ENCODE measurements around the gene HS3ST2.

Gene HS3ST2

GRCh38 chr16:22771551-22771950 lies 42.4 kb upstream of the HS3ST2 start:
- H4K91ac ChIP-seq (ENCODE audit: low read depth, low read length, poor library complexity): no peak overlapping the region
- DNase-seq (ENCODE audit: low spot score): no peak
- no CpG with 5 or more reads among the region's 1 CpG for WGBS, 2 donors (ENCODE audit: extremely low coverage in 2 of 2, insufficient read length in 2 of 2, insufficient replicate concordance in 1 of 2)
- no peak overlapping the region for H3K9ac ChIP-seq (ENCODE audit: low read depth, low read length, poor library complexity)
- H3K4me3 ChIP-seq (ENCODE audit: low read length in 2 of 2): no peak overlapping the region
- H3K4me2 ChIP-seq (ENCODE audit: insufficient read depth, low read length, poor library complexity, severe bottlenecking): no peak overlapping the region
- no peak overlapping the region for H2BK12ac ChIP-seq (ENCODE audit: low read length)
- no peak overlapping the region for H4K8ac ChIP-seq (ENCODE audit: low read depth, low read length)
- no peaks in the 10 kb centered on the region for H3K36me3 ChIP-seq (replicated peaks in 1 of 2; ENCODE audit: control insufficient read depth in 2 of 2, insufficient read depth in 2 of 2, low read length in 2 of 2)
- H2AFZ ChIP-seq (ENCODE audit: low read length): no peak overlapping the region
- no peak overlapping the region for H2AK5ac ChIP-seq (ENCODE audit: low read depth, low read length)
- no peak overlapping the region for H3K23ac ChIP-seq (ENCODE audit: low read depth, low read length, poor library complexity)
- no peak overlapping the region for H2BK5ac ChIP-seq (ENCODE audit: low read length)
- H2BK15ac ChIP-seq (ENCODE audit: low read length): no peak overlapping the region
- no peak overlapping the region for H3K14ac ChIP-seq (ENCODE audit: low read length)
- H3K4ac ChIP-seq (ENCODE audit: low read length): no peak overlapping the region
- H2BK120ac ChIP-seq (ENCODE audit: low read depth, low read length): no peak overlapping the region
- no peaks in the 10 kb centered on the region for H3K79me1 ChIP-seq (ENCODE audit: low read depth, low read length)
- no peak overlapping the region for H3K18ac ChIP-seq (ENCODE audit: low read length)
- no peaks in the 10 kb centered on the region for H3K9me3 ChIP-seq (replicated peaks in 1 of 2; ENCODE audit: control insufficient read depth in 2 of 2, insufficient read depth in 1 of 2, low read depth in 1 of 2, low read length in 2 of 2)
- no peak overlapping the region for H3K27ac ChIP-seq (replicated peaks; ENCODE audit: low read length)
- no peaks in the 10 kb centered on the region for H3K27me3 ChIP-seq (ENCODE audit: control insufficient read depth in 3 of 3, insufficient read depth in 3 of 3, low read depth in 1 of 3, low read length in 3 of 3)
- peaks cover 0 to 2% of the 10 kb centered on the region in 2 donors for H3K4me1 ChIP-seq (ENCODE audit: control insufficient read depth in 2 of 2, insufficient read depth in 1 of 2, low read depth in 1 of 2, low read length in 2 of 2)

GRCh38 chr16:22775220-22775922 lies 38.6 kb upstream of the HS3ST2 start:
- Histone ChIP-seq H4K91ac (ENCODE audit: low read depth, low read length, poor library complexity) (no peak overlapping the region), H2BK120ac (ENCODE audit: low read depth, low read length) (no peak overlapping the region), H3K4me2 (ENCODE audit: insufficient read depth, low read length, poor library complexity, severe bottlenecking) (no peak overlapping the region), H3K14ac (ENCODE audit: low read length) (no peak overlapping the region), H3K79me1 (ENCODE audit: low read depth, low read length) (no peaks in the 10 kb centered on the region), H3K27ac (replicated peaks; ENCODE audit: low read length) (no peak overlapping the region), H3K23ac (ENCODE audit: low read depth, low read length, poor library complexity) (no peak overlapping the region), H2BK15ac (ENCODE audit: low read length) (no peak overlapping the region), H2BK5ac (ENCODE audit: low read length) (no peak overlapping the region), H3K4ac (ENCODE audit: low read length) (no peak overlapping the region), H2BK12ac (ENCODE audit: low read length) (no peak overlapping the region), H3K27me3 (ENCODE audit: control insufficient read depth in 3 of 3, insufficient read depth in 3 of 3, low read depth in 1 of 3, low read length in 3 of 3) (no peaks in the 10 kb centered on the region), H3K36me3 (replicated peaks in 1 of 2; ENCODE audit: control insufficient read depth in 2 of 2, insufficient read depth in 2 of 2, low read length in 2 of 2) (no peaks in the 10 kb centered on the region), H3K9me3 (replicated peaks in 1 of 2; ENCODE audit: control insufficient read depth in 2 of 2, insufficient read depth in 1 of 2, low read depth in 1 of 2, low read length in 2 of 2) (no peaks in the 10 kb centered on the region), H2AFZ (ENCODE audit: low read length) (no peak overlapping the region), H3K18ac (ENCODE audit: low read length) (no peak overlapping the region), H3K4me1 (ENCODE audit: control insufficient read depth in 2 of 2, insufficient read depth in 1 of 2, low read depth in 1 of 2, low read length in 2 of 2) (peaks cover 0 to 2% of the 10 kb centered on the region in 2 donors), H3K4me3 (ENCODE audit: low read length in 2 of 2) (no peak overlapping the region), H2AK5ac (ENCODE audit: low read depth, low read length) (no peak overlapping the region), H3K9ac (ENCODE audit: low read depth, low read length, poor library complexity) (no peak overlapping the region), H4K8ac (ENCODE audit: low read depth, low read length) (no peak overlapping the region)
- no CpG with 5 or more reads among the region's 6 CpGs for WGBS, 2 donors (ENCODE audit: extremely low coverage in 2 of 2, insufficient read length in 2 of 2, insufficient replicate concordance in 1 of 2)
- DNase-seq (ENCODE audit: low spot score): peak; percentile 40

GRCh38 chr16:22781480-22781879 lies 32.5 kb upstream of the HS3ST2 start:
- H3K4me1 ChIP-seq (ENCODE audit: control insufficient read depth in 2 of 2, insufficient read depth in 1 of 2, low read depth in 1 of 2, low read length in 2 of 2): peaks cover 0 to 3% of the 10 kb centered on the region in 2 donors
- no peak overlapping the region for H2BK15ac ChIP-seq (ENCODE audit: low read length)
- no peak overlapping the region for H2BK5ac ChIP-seq (ENCODE audit: low read length)
- H4K91ac ChIP-seq (ENCODE audit: low read depth, low read length, poor library complexity): no peak overlapping the region
- no peak overlapping the region for H3K27ac ChIP-seq (replicated peaks; ENCODE audit: low read length)
- WGBS, 2 donors (ENCODE audit: extremely low coverage in 2 of 2, insufficient read length in 2 of 2, insufficient replicate concordance in 1 of 2): no CpG with 5 or more reads among the region's 8 CpGs
- no peaks in the 10 kb centered on the region for H3K27me3 ChIP-seq (ENCODE audit: control insufficient read depth in 3 of 3, insufficient read depth in 3 of 3, low read depth in 1 of 3, low read length in 3 of 3)
- H3K79me1 ChIP-seq (ENCODE audit: low read depth, low read length): no peaks in the 10 kb centered on the region
- H3K4ac ChIP-seq (ENCODE audit: low read length): no peak overlapping the region
- no peak overlapping the region for H3K4me3 ChIP-seq (ENCODE audit: low read length in 2 of 2)
- H2BK120ac ChIP-seq (ENCODE audit: low read depth, low read length): no peak overlapping the region
- H3K9ac ChIP-seq (ENCODE audit: low read depth, low read length, poor library complexity): no peak overlapping the region
- DNase-seq (ENCODE audit: low spot score): no peak
- H3K18ac ChIP-seq (ENCODE audit: low read length): no peak overlapping the region
- H3K14ac ChIP-seq (ENCODE audit: low read length): no peak overlapping the region
- no peak overlapping the region for H2AFZ ChIP-seq (ENCODE audit: low read length)
- no peak overlapping the region for H2AK5ac ChIP-seq (ENCODE audit: low read depth, low read length)
- H3K9me3 ChIP-seq (replicated peaks in 1 of 2; ENCODE audit: control insufficient read depth in 2 of 2, insufficient read depth in 1 of 2, low read depth in 1 of 2, low read length in 2 of 2): no peaks in the 10 kb centered on the region
- no peak overlapping the region for H4K8ac ChIP-seq (ENCODE audit: low read depth, low read length)
- no peak overlapping the region for H2BK12ac ChIP-seq (ENCODE audit: low read length)
- H3K4me2 ChIP-seq (ENCODE audit: insufficient read depth, low read length, poor library complexity, severe bottlenecking): no peak overlapping the region
- H3K36me3 ChIP-seq (replicated peaks in 1 of 2; ENCODE audit: control insufficient read depth in 2 of 2, insufficient read depth in 2 of 2, low read length in 2 of 2): no peaks in the 10 kb centered on the region
- no peak overlapping the region for H3K23ac ChIP-seq (ENCODE audit: low read depth, low read length, poor library complexity)

- WGBS, 2 donors (ENCODE audit: extremely low coverage in 2 of 2, insufficient read length in 2 of 2, insufficient replicate concordance in 1 of 2): no CpG with 5 or more reads among the region's 4 CpGs
- no peak overlapping the region for H2BK15ac ChIP-seq (ENCODE audit: low read length)
- H3K18ac ChIP-seq (ENCODE audit: low read length): no peak overlapping the region
- no peaks in the 10 kb centered on the region for H3K36me3 ChIP-seq (replicated peaks in 1 of 2; ENCODE audit: control insufficient read depth in 2 of 2, insufficient read depth in 2 of 2, low read length in 2 of 2)
- no peaks in the 10 kb centered on the region for H3K9me3 ChIP-seq (replicated peaks in 1 of 2; ENCODE audit: control insufficient read depth in 2 of 2, insufficient read depth in 1 of 2, low read depth in 1 of 2, low read length in 2 of 2)
- no peak overlapping the region for H3K4me2 ChIP-seq (ENCODE audit: insufficient read depth, low read length, poor library complexity, severe bottlenecking)
- no peak overlapping the region for H3K27ac ChIP-seq (replicated peaks; ENCODE audit: low read length)
- H3K4ac ChIP-seq (ENCODE audit: low read length): no peak overlapping the region
- H3K4me3 ChIP-seq (ENCODE audit: low read length in 2 of 2): no peak overlapping the region
- H2BK12ac ChIP-seq (ENCODE audit: low read length): no peak overlapping the region
- no peak overlapping the region for H2BK120ac ChIP-seq (ENCODE audit: low read depth, low read length)
- H3K79me1 ChIP-seq (ENCODE audit: low read depth, low read length): no peaks in the 10 kb centered on the region
- H2AK5ac ChIP-seq (ENCODE audit: low read depth, low read length): no peak overlapping the region
- no peak overlapping the region for H4K8ac ChIP-seq (ENCODE audit: low read depth, low read length)
- no peak overlapping the region for H3K14ac ChIP-seq (ENCODE audit: low read length)
- H3K9ac ChIP-seq (ENCODE audit: low read depth, low read length, poor library complexity): no peak overlapping the region
- H2AFZ ChIP-seq (ENCODE audit: low read length): no peak overlapping the region
- no peaks in the 10 kb centered on the region for H3K27me3 ChIP-seq (ENCODE audit: control insufficient read depth in 3 of 3, insufficient read depth in 3 of 3, low read depth in 1 of 3, low read length in 3 of 3)
- H4K91ac ChIP-seq (ENCODE audit: low read depth, low read length, poor library complexity): no peak overlapping the region
- DNase-seq (ENCODE audit: low spot score): no peak
- no peak overlapping the region for H3K23ac ChIP-seq (ENCODE audit: low read depth, low read length, poor library complexity)
- H3K4me1 ChIP-seq (ENCODE audit: control insufficient read depth in 2 of 2, insufficient read depth in 1 of 2, low read depth in 1 of 2, low read length in 2 of 2): peaks cover 0 to 3% of the 10 kb centered on the region in 2 donors
- H2BK5ac ChIP-seq (ENCODE audit: low read length): no peak overlapping the region
Measured at GRCh38 chr16:22782314-22782713, 31.6 kb upstream of the HS3ST2 start.

Data from neuronal stem cell (in vitro differentiated cells).